WTC11 (cell line): Measurements from ENCODE around the gene INPP5A. TPM values are rescaled to one million over a fixed set of nuclear protein-coding genes. Genes with fewer than 3 reads are reported as not detected.

Experiments used
- ATAC-seq: fragments of 200-7000 bp; cut with Tn5 transposase; 2 replicates; pipeline ENCODE4 v1.10.0; 2021; ENCODE audit warnings: mild to moderate bottlenecking, moderate library complexity
- CTCF ChIA-PET: fragments of 300-600 bp; sonication (Branson Sonifier 250); formaldehyde crosslinking; loops from one replicate; lab custom pipeline; 2021; ENCODE audit warnings: antibody characterized with exemption; lab: Charles Lee
- POLR2A ChIA-PET: fragments of 350-600 bp; sonication (Branson Sonifier 250); formaldehyde crosslinking; loops from one replicate; lab custom pipeline; 2021; ENCODE audit warnings: antibody characterized with exemption; lab: Charles Lee
- DNase-seq: peaks from one replicate; pipeline ENCODE4 v3.0.0; 2021; ENCODE audit warnings: low spot score
- H3K27ac Mint-ChIP-seq: 2 replicates; pipeline ENCODE4 v1.8.0; 2021; ENCODE audit warnings: mixed read lengths
- H3K27me3 Mint-ChIP-seq: 2 replicates; pipeline ENCODE4 v1.8.0; 2021; ENCODE audit warnings: low read depth, mild to moderate bottlenecking, moderate library complexity, mixed read lengths
- H3K36me3 Mint-ChIP-seq: 2 replicates; pipeline ENCODE4 v1.8.0; 2021; ENCODE audit warnings: mixed read lengths
- H3K4me1 Mint-ChIP-seq: 2 replicates; pipeline ENCODE4 v1.8.0; 2022; ENCODE audit warnings: mixed read lengths
- H3K4me3 Mint-ChIP-seq: 2 replicates; pipeline ENCODE4 v1.8.0; 2021; ENCODE audit warnings: mild to moderate bottlenecking, moderate library complexity, mixed read lengths
- H3K9me3 Mint-ChIP-seq: 2 replicates; pipeline ENCODE4 v1.8.0; 2021; ENCODE audit warnings: mixed read lengths
- ATF1 ChIP-seq: sonication (generic); formaldehyde crosslinking; IDR thresholded peaks from 2 replicates; pipeline ENCODE4 v1.8.1; 2023; ENCODE audit warnings: mild to moderate bottlenecking, moderate library complexity, missing genetic modification reagents
- ATF6 ChIP-seq: sonication (generic); formaldehyde crosslinking; IDR thresholded peaks from 2 replicates; pipeline ENCODE4 v1.8.1; 2023; ENCODE audit warnings: mild to moderate bottlenecking, missing genetic modification reagents
- E2F4 ChIP-seq: sonication (generic); formaldehyde crosslinking; IDR thresholded peaks from 2 replicates; pipeline ENCODE4 v1.8.1; 2022; ENCODE audit warnings: low read depth, mild to moderate bottlenecking, moderate library complexity, missing genetic modification reagents, borderline replicate concordance
- ERG ChIP-seq: fragments of 250-450 bp; sonication (Bioruptor Pico); IDR thresholded peaks from 2 replicates; pipeline ENCODE4 v1.8.0; 2021; ENCODE audit warnings: mild to moderate bottlenecking
- GRHL2 ChIP-seq: fragments of 250-450 bp; sonication (Bioruptor Pico); IDR thresholded peaks from 2 replicates; pipeline ENCODE4 v1.8.0; 2022; ENCODE audit warnings: mild to moderate bottlenecking, moderate library complexity; ENCODE audit not compliant: insufficient replicate concordance, severe bottlenecking
- GTF2I ChIP-seq: fragments of 250-450 bp; sonication (Bioruptor Pico); conservative IDR thresholded peaks from 2 replicates; pipeline ENCODE4 v1.4.0; 2021; ENCODE audit warnings: mild to moderate bottlenecking
- HMGA2 ChIP-seq: fragments of 250-450 bp; sonication (Bioruptor Pico); IDR thresholded peaks from 2 replicates; pipeline ENCODE4 v1.4.0; 2021; ENCODE audit warnings: mild to moderate bottlenecking, moderate library complexity
- HMGXB4 ChIP-seq: sonication (generic); formaldehyde crosslinking; IDR thresholded peaks from 2 replicates; pipeline ENCODE4 v1.8.1; 2023; ENCODE audit warnings: mild to moderate bottlenecking, moderate library complexity, missing genetic modification reagents
- MLX ChIP-seq: sonication (generic); formaldehyde crosslinking; IDR thresholded peaks from 2 replicates; pipeline ENCODE4 v1.8.1; 2023; ENCODE audit warnings: mild to moderate bottlenecking, missing genetic modification reagents, moderate library complexity
- MXD4 ChIP-seq: fragments of 250-450 bp; sonication (Bioruptor Pico); IDR thresholded peaks from 2 replicates; pipeline ENCODE4 v1.8.0; 2021; ENCODE audit warnings: mild to moderate bottlenecking, moderate library complexity, borderline replicate concordance
- OVOL2 ChIP-seq: fragments of 250-450 bp; sonication (Bioruptor Pico); IDR thresholded peaks from 2 replicates; pipeline ENCODE4 v1.9.0; 2021; ENCODE audit warnings: mild to moderate bottlenecking, borderline replicate concordance
- RORB ChIP-seq: fragments of 250-450 bp; sonication (Bioruptor Pico); IDR thresholded peaks from 2 replicates; pipeline ENCODE4 v1.9.0; 2021; ENCODE audit warnings: mild to moderate bottlenecking
- TCF7 ChIP-seq: sonication (generic); formaldehyde crosslinking; IDR thresholded peaks from 2 replicates; pipeline ENCODE4 v1.8.0; 2022; ENCODE audit warnings: mild to moderate bottlenecking, low read depth, missing genetic modification reagents, moderate library complexity
- ZBTB43 ChIP-seq: sonication (generic); formaldehyde crosslinking; IDR thresholded peaks from 2 replicates; pipeline ENCODE4 v1.8.1; 2023; ENCODE audit warnings: mild to moderate bottlenecking, missing genetic modification reagents
- ZNF219 ChIP-seq: sonication (generic); formaldehyde crosslinking; IDR thresholded peaks from 2 replicates; pipeline ENCODE4 v1.8.0; 2023; ENCODE audit warnings: missing genetic modification reagents, mild to moderate bottlenecking, borderline replicate concordance
- ZNF263 ChIP-seq: sonication (generic); formaldehyde crosslinking; IDR thresholded peaks from 2 replicates; pipeline ENCODE4 v1.8.1; 2022; ENCODE audit warnings: low read depth, mild to moderate bottlenecking, moderate library complexity, missing genetic modification reagents
- ZNF317 ChIP-seq: sonication (generic); formaldehyde crosslinking; IDR thresholded peaks from 2 replicates; pipeline ENCODE4 v1.8.1; 2023; ENCODE audit warnings: low read depth, mild to moderate bottlenecking, moderate library complexity, missing genetic modification reagents, borderline replicate concordance
- ZNF396 ChIP-seq: fragments of 250-450 bp; sonication (Bioruptor Pico); IDR thresholded peaks from 2 replicates; pipeline ENCODE4 v1.8.0; 2021; ENCODE audit warnings: mild to moderate bottlenecking, moderate library complexity, borderline replicate concordance
- ZNF671 ChIP-seq: fragments of 250-450 bp; sonication (Bioruptor Pico); IDR thresholded peaks from 2 replicates; pipeline ENCODE4 v1.8.0; 2021; ENCODE audit warnings: mild to moderate bottlenecking
- total RNA-seq: library from RNA; stranded (reverse); gene quantifications from 3 replicates; pipeline ENCODE4 v1.2.3, GENCODE V29; 2021
- TF ChIP-seq, protein P1 (sequence below): sonication (generic); formaldehyde crosslinking; IDR thresholded peaks from 2 replicates; pipeline ENCODE4 v1.8.0; 2023; ENCODE audit warnings: missing genetic modification reagents
- TF ChIP-seq, protein P2 (sequence below): sonication (generic); formaldehyde crosslinking; IDR thresholded peaks from 2 replicates; pipeline ENCODE4 v1.8.0; 2022; ENCODE audit warnings: mild to moderate bottlenecking, missing genetic modification reagents

The INPP5A gene
- total RNA-seq, 1 experiment from 2014 or later: 22.1 TPM

DNA sequence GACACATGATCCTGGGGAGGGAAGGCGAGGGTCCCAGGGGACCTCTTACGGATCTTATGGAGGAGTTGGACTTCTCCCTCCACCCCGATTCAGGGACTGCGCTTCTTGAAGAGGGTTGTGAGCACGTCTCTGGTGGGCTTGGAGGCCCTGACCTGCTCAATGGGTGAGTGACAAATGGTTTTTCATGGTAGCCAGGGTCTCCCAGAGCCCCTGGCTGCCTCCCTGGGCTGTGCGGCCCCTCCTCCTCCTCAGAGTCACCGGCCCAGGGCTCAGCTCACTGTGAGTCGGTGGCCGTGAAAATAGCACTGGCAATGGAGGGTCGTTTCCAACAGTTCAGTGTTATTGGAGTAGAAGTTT, 26.6 kb downstream of the INPP5A start (continued):
- TF ChIP-seq, protein P1, sequence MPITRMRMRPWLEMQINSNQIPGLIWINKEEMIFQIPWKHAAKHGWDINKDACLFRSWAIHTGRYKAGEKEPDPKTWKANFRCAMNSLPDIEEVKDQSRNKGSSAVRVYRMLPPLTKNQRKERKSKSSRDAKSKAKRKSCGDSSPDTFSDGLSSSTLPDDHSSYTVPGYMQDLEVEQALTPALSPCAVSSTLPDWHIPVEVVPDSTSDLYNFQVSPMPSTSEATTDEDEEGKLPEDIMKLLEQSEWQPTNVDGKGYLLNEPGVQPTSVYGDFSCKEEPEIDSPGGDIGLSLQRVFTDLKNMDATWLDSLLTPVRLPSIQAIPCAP (CRISPR knock-in tag): no peak
- TF ChIP-seq, protein P2, sequence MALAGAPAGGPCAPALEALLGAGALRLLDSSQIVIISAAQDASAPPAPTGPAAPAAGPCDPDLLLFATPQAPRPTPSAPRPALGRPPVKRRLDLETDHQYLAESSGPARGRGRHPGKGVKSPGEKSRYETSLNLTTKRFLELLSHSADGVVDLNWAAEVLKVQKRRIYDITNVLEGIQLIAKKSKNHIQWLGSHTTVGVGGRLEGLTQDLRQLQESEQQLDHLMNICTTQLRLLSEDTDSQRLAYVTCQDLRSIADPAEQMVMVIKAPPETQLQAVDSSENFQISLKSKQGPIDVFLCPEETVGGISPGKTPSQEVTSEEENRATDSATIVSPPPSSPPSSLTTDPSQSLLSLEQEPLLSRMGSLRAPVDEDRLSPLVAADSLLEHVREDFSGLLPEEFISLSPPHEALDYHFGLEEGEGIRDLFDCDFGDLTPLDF (CRISPR knock-in tag): no peak
- TF ChIP-seq GTF2I (CRISPR knock-in tag) (no peak), RORB (CRISPR knock-in tag) (no peak), HMGA2 (CRISPR knock-in tag) (no peak), OVOL2 (CRISPR knock-in tag) (no peak), MXD4 (CRISPR knock-in tag) (no peak)

- peak; percentile 8 for DNase-seq
- ATAC-seq: no peak
- H3K27ac Mint-ChIP-seq: no peak overlapping the region
- CTCF ChIA-PET: no interaction called here
- peaks cover 3% of the 10 kb centered on the region; the same call in 1 of the 2 replicates for H3K4me1 Mint-ChIP-seq
- H3K36me3 Mint-ChIP-seq: peaks cover 2% of the 10 kb centered on the region; the same call in 1 of the 2 replicates
- peaks cover 6% of the 10 kb centered on the region; the same call in 1 of the 2 replicates for H3K9me3 Mint-ChIP-seq
- POLR2A ChIA-PET: interaction anchor here (0.6 kb wide), 1 partner anchor 47 kb away, joined by 3 read pairs; no protein-coding TSS in a partner anchor
- no peak overlapping the region for H3K4me3 Mint-ChIP-seq
- no peaks in the 10 kb centered on the region for H3K27me3 Mint-ChIP-seq
- TF ChIP-seq ZNF317 (CRISPR knock-in tag) (no peak), TCF7 (CRISPR knock-in tag) (no peak), E2F4 (CRISPR knock-in tag) (no peak), ZNF671 (CRISPR knock-in tag) (no peak), GRHL2 (CRISPR knock-in tag) (no peak), ATF6 (CRISPR knock-in tag) (no peak), MLX (no peak), ZNF396 (CRISPR knock-in tag) (no peak), ZNF219 (CRISPR knock-in tag) (no peak), HMGXB4 (CRISPR knock-in tag) (no peak), ZNF263 (CRISPR knock-in tag) (no peak), ZBTB43 (CRISPR knock-in tag) (no peak), ERG (CRISPR knock-in tag) (no peak), ATF1 (CRISPR knock-in tag) (no peak), RORB (CRISPR knock-in tag) (no peak), GTF2I (CRISPR knock-in tag) (no peak)
- TF ChIP-seq, protein P1 (CRISPR knock-in tag): no peak
Measured at GRCh38 chr10:132564690-132565089, 27.1 kb downstream of the INPP5A start.
